Gastroesophageal sphincter (tissue), 4 donors: Measurements from ENCODE around the gene SNCG. TPM values are rescaled to one million over a fixed set of nuclear protein-coding genes. Genes with fewer than 3 reads are reported as not detected.
"Not testable (repeated sequence)": the region's sequence is repeated elsewhere in the genome, so short reads cannot be mapped to it uniquely, and the experiment has no call there.

Experiments
- ATAC-seq: fragments of 150-250 bp; one replicate; pipeline ENCODE4 v1.9.1; 2016; ENCODE audit warnings: mild to moderate bottlenecking, moderate library complexity
- H3K27ac ChIP-seq, 4 donors: fragments of 200-600 bp; sonication (generic) in 3 of 4; 1 replicate in 3 of 4; 2 replicates in 1 of 4; pipeline ENCODE4 v1.5.1; 2016 to 2019
- H3K27me3 ChIP-seq: fragments of 200-600 bp; sonication (generic); one replicate; pipeline ENCODE4 v1.5.1; 2019
- H3K36me3 ChIP-seq, 2 donors: fragments of 200-600 bp; sonication (generic); one replicate each; pipeline ENCODE4 v1.5.1; 2019; ENCODE audit warnings: control low read depth in 1 of 2
- H3K4me1 ChIP-seq, 3 donors: fragments of 200-600 bp; sonication (generic); 1 replicate in 2 of 3; 2 replicates in 1 of 3; pipeline ENCODE4 v1.5.1; 2016 to 2019; ENCODE audit warnings: control low read depth in 2 of 3
- H3K4me3 ChIP-seq, 2 donors: fragments of 200-600 bp; sonication (generic); one replicate each; pipeline ENCODE4 v1.5.1; 2019; ENCODE audit warnings: mild to moderate bottlenecking in 1 of 2, moderate library complexity in 1 of 2
- H3K9me3 ChIP-seq, 3 donors: fragments of 200-600 bp; sonication (generic); one replicate each; pipeline ENCODE4 v1.5.1; 2017 to 2019; ENCODE audit warnings: control low read depth in 2 of 3
- EP300 ChIP-seq: sonication (generic); formaldehyde crosslinking; IDR thresholded peaks from one replicate; pipeline ENCODE4 v1.6.1; 2017; ENCODE audit warnings: antibody characterized with exemption, mild to moderate bottlenecking
- POLR2A ChIP-seq, 2 donors: fragments of 450-650 bp; IDR thresholded peaks; one replicate each; pipeline ENCODE4 v1.6.1; 2017; ENCODE audit warnings: antibody characterized with exemption in 2 of 2, mild to moderate bottlenecking in 2 of 2, moderate library complexity in 1 of 2
- POLR2AphosphoS5 ChIP-seq: sonication (generic); formaldehyde crosslinking; IDR thresholded peaks from one replicate; pipeline ENCODE4 v1.6.1; 2017; ENCODE audit warnings: antibody characterized with exemption
- WGBS, 2 donors: methylation state at CpG; one replicate each; pipeline ENCODE4 v1.1.5; 2018; ENCODE audit warnings: low coverage in 1 of 2; 5-methylcytosine and 5-hydroxymethylcytosine counted together
- total RNA-seq, 4 donors: library from RNA; depleted of rRNA; stranded (reverse); fragments of >200 nt; gene quantifications; one replicate each; pipeline ENCODE4 v1.1.0, GENCODE V29; 2016
- TF ChIP-seq, protein P1 (sequence below), 4 experiments: fragments of 200-600 bp in 2 of 4; fragments of 450-650 bp in 2 of 4; sonication (generic) in 1 of 4; IDR thresholded peaks; one replicate each; pipeline ENCODE4 v1.5.1; 2017 to 2019; ENCODE audit warnings: antibody characterized with exemption in 4 of 4, mild to moderate bottlenecking in 2 of 4, moderate library complexity in 2 of 4

SNCG gene
- total RNA-seq, 4 donors from 2014 or later = 12.8 to 102 (median 33.7) TPM

- WGBS, 2 donors = 10 to 56% methylated on average over 2 to 6 of the region's 18 CpGs
- TF ChIP-seq POLR2A (IDR thresholded peaks at IDR 0.05) = no peak
- TF ChIP-seq, protein P1, sequence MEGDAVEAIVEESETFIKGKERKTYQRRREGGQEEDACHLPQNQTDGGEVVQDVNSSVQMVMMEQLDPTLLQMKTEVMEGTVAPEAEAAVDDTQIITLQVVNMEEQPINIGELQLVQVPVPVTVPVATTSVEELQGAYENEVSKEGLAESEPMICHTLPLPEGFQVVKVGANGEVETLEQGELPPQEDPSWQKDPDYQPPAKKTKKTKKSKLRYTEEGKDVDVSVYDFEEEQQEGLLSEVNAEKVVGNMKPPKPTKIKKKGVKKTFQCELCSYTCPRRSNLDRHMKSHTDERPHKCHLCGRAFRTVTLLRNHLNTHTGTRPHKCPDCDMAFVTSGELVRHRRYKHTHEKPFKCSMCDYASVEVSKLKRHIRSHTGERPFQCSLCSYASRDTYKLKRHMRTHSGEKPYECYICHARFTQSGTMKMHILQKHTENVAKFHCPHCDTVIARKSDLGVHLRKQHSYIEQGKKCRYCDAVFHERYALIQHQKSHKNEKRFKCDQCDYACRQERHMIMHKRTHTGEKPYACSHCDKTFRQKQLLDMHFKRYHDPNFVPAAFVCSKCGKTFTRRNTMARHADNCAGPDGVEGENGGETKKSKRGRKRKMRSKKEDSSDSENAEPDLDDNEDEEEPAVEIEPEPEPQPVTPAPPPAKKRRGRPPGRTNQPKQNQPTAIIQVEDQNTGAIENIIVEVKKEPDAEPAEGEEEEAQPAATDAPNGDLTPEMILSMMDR (IDR thresholded peaks at IDR 0.05) = peak in 1 of 4 experiments; percentile 13
- H3K36me3 ChIP-seq = peaks cover 0 to 22% of the 10 kb centered on the region in 2 donors
- no peak overlapping the region for H3K4me3 ChIP-seq
- H3K9me3 ChIP-seq = no peaks in the 10 kb centered on the region
- no peak for ATAC-seq
- H3K4me1 ChIP-seq = peaks cover 0 to 45% (median 4%) of the 10 kb centered on the region in 3 donors
- peaks cover 4% of the 10 kb centered on the region for H3K27me3 ChIP-seq
- no peak overlapping the region for H3K27ac ChIP-seq
These were observed 12.8 kb upstream of the SNCG start for GRCh38 chr10:86945361-86946212.

- Histone ChIP-seq H3K27me3 (peaks cover 4% of the 10 kb centered on the region), H3K36me3 (peaks cover 0 to 22% of the 10 kb centered on the region in 2 donors), H3K9me3 (no peaks in the 10 kb centered on the region), H3K4me3 (no peak overlapping the region), H3K27ac (no peak overlapping the region), H3K4me1 (peaks cover 0 to 45% (median 4%) of the 10 kb centered on the region in 3 donors)
- ATAC-seq = no peak
- WGBS, 2 donors = 69 to 82% methylated on average over 2 to 5 of the region's 13 CpGs
- TF ChIP-seq EP300 (no peak), POLR2A (IDR thresholded peaks at IDR 0.05) (no peak), POLR2AphosphoS5 (no peak)
- TF ChIP-seq, protein P1 (IDR thresholded peaks at IDR 0.05) = no peak
These were observed 11.9 kb upstream of the SNCG start for GRCh38 chr10:86946213-86947155.

DNA sequence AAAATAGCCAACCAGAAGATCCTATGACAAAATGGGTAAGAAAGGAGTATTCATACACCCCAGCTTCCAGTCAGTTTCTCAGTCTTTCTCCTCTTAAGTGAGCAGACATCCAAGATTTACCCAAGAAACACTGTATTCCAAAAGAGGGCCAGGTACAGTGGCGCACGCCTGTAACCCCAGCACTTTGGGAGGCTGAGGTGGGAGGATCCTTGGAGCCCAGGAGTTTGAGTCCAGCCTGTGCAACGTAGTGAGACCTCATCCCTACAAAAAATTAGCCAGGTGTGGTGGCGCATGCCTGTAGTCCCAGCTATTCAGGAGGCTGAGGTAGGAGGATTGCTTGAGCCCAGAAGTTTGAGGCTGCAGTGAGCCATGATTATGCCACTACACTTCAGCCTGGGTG lies 10.6 kb upstream of the SNCG start:
- ATAC-seq, H3K27ac ChIP-seq, H3K9me3 ChIP-seq, H3K4me3 ChIP-seq, H3K27me3 ChIP-seq: not testable (repeated sequence)
- WGBS, 2 donors = 94% methylated on average over 3 of the region's 4 CpGs; no CpG with 5 or more reads in 1 of the 2 donors
- peaks cover 0 to 18% of the 10 kb centered on the region in 2 donors for H3K36me3 ChIP-seq
- peaks cover 0 to 37% (median 4%) of the 10 kb centered on the region in 3 donors for H3K4me1 ChIP-seq

- H3K9me3 ChIP-seq = no peaks in the 10 kb centered on the region
- WGBS, 2 donors = 64% methylated on average over 1 of the region's 1 CpG; no CpG with 5 or more reads in 1 of the 2 donors
- no peaks in the 10 kb centered on the region for H3K27me3 ChIP-seq
- TF ChIP-seq POLR2AphosphoS5 = no peak
- TF ChIP-seq, protein P1 (IDR thresholded peaks at IDR 0.05) = no peak
- no peak for TF ChIP-seq POLR2A (IDR thresholded peaks at IDR 0.05)
- TF ChIP-seq EP300 = no peak
- H3K27ac ChIP-seq = no peak overlapping the region
- no peaks in the 10 kb centered on the region for H3K36me3 ChIP-seq
- ATAC-seq = no peak
- H3K4me1 ChIP-seq = peaks cover 0 to 48% (median 21%) of the 10 kb centered on the region in 3 donors
- no peak overlapping the region for H3K4me3 ChIP-seq
These were observed 8.1 kb upstream of the SNCG start for GRCh38 chr10:86950349-86950748.

GRCh38 chr10:86951184-86951761 lies 7.1 kb upstream of the SNCG start:
- no peaks in the 10 kb centered on the region for H3K36me3 ChIP-seq
- H3K4me3 ChIP-seq = no peak overlapping the region
- no peak for ATAC-seq
- H3K27ac ChIP-seq = no peak overlapping the region
- H3K9me3 ChIP-seq = no peaks in the 10 kb centered on the region
- H3K4me1 ChIP-seq = peaks cover 0 to 48% (median 18%) of the 10 kb centered on the region in 3 donors
- no peaks in the 10 kb centered on the region for H3K27me3 ChIP-seq
- TF ChIP-seq POLR2A (IDR thresholded peaks at IDR 0.05) (no peak), EP300 (no peak), POLR2AphosphoS5 (no peak)
- TF ChIP-seq, protein P1 (IDR thresholded peaks at IDR 0.05) = no peak
